Subcutaneous adipose tissue (tissue), 4 donors: ENCODE measurements around the gene PCNX3. TPM values are rescaled to one million over a fixed set of nuclear protein-coding genes. Genes with fewer than 3 reads are reported as not detected.

Source experiments
- total RNA-seq, 4 donors: library from RNA; depleted of rRNA; stranded (reverse); fragments of >200 nt; gene quantifications; one replicate each; pipeline ENCODE4 v1.1.0, GENCODE V29; 2016
- TF ChIP-seq, protein P1 (sequence below): fragments of 450-650 bp; IDR thresholded peaks from one replicate; pipeline ENCODE4 v1.5.1; 2016; ENCODE audit warnings: low read depth, mild to moderate bottlenecking, control low read depth, antibody characterized with exemption, moderate library complexity

Gene PCNX3
- total RNA-seq, 4 donors from 2014 or later, result 10.3 to 25.2 (median 11.2) TPM

- TF ChIP-seq, protein P1, sequence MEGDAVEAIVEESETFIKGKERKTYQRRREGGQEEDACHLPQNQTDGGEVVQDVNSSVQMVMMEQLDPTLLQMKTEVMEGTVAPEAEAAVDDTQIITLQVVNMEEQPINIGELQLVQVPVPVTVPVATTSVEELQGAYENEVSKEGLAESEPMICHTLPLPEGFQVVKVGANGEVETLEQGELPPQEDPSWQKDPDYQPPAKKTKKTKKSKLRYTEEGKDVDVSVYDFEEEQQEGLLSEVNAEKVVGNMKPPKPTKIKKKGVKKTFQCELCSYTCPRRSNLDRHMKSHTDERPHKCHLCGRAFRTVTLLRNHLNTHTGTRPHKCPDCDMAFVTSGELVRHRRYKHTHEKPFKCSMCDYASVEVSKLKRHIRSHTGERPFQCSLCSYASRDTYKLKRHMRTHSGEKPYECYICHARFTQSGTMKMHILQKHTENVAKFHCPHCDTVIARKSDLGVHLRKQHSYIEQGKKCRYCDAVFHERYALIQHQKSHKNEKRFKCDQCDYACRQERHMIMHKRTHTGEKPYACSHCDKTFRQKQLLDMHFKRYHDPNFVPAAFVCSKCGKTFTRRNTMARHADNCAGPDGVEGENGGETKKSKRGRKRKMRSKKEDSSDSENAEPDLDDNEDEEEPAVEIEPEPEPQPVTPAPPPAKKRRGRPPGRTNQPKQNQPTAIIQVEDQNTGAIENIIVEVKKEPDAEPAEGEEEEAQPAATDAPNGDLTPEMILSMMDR, result no peak
These were observed 18.9 kb downstream of the PCNX3 start for GRCh38 chr11:65634440-65634839.

- TF ChIP-seq, protein P1, result no peak
These were observed 19.5 kb downstream of the PCNX3 start for GRCh38 chr11:65634905-65635731.

DNA sequence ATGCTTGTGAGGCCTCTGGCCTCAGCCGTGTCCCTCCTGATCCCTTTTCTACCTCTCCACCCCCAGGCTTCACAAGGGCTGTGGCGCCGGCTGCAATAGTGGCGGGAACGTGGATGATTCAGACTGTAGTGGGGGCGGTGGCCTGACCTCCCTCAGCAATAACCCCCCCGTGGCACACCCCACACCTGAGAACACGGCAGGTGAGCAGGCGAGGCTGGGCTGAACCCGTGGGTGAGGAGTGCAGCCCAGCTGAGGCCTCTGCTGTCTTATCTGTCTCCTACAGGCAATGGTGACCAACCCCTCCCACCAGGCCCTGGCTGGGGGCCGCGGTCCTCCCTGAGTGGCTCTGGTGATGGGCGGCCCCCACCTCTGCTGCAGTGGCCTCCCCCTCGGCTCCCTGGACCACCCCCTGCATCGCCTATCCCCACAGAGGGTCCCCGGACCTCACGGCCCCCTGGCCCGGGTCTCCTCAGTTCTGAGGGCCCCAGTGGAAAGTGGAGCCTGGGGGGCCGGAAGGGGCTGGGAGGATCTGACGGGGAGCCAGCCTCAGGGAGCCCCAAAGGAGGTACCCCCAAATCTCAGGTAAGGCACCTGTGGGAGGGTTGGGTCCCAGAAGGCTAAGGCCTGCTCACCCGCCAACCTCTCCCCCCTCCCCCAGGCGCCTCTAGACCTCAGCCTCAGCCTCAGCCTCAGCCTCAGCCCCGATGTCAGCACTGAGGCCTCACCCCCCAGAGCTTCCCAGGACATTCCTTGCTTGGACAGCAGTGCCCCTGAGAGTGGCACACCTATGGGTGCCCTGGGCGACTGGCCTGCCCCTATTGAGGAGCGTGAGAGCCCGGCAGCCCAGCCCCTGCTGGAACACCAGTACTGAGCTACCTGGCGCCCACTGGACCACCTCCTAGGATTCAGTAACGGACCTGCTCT, 20.8 kb downstream of the PCNX3 start:
- TF ChIP-seq, protein P1, result no peak

- TF ChIP-seq, protein P1, result no peak
These were observed 21.5 kb downstream of the PCNX3 start for GRCh38 chr11:65637032-65637557.

GRCh38 chr11:65637794-65638419, 22.3 kb downstream of the PCNX3 start, which contains the start of gene SIPA1:
TSS of gene SIPA1 (plus strand) at chr11:65638101. CDS start at chr11:65640922, 2,821 bp downstream.
- TF ChIP-seq, protein P1, result no peak

GRCh38 chr11:65639623-65640482, 24.3 kb downstream of the PCNX3 start:
- TF ChIP-seq, protein P1, result no peak
